Mesenchymal stem cell (in vitro differentiated cells and primary cell): ENCODE data around the gene NARF.

Source experiments
- DNase-seq: peaks from one replicate; pipeline ENCODE4 v3.0.0-alpha.2; 2013
- H2AFZ ChIP-seq: one replicate; pipeline ENCODE4 v1.6.1; 2013; ENCODE audit warnings: low read depth, mild to moderate bottlenecking, control low read depth, inconsistent platforms, low read length, moderate library complexity
- H2AK5ac ChIP-seq: 2 replicates; pipeline ENCODE4 v1.6.1; 2013; ENCODE audit warnings: low read length, moderate library complexity, mild to moderate bottlenecking, inconsistent platforms; ENCODE audit not compliant: severe bottlenecking
- H2BK120ac ChIP-seq: one replicate; pipeline ENCODE4 v1.6.1; 2013; ENCODE audit warnings: low read depth, mild to moderate bottlenecking, inconsistent platforms, low read length, moderate library complexity
- H2BK12ac ChIP-seq, 2 experiments: one replicate each; pipeline ENCODE4 v1.6.1; 2013; ENCODE audit warnings: inconsistent platforms in 2 of 2, low read length in 2 of 2, mild to moderate bottlenecking in 2 of 2, moderate library complexity in 2 of 2, control low read depth in 1 of 2
- H2BK15ac ChIP-seq: one replicate; pipeline ENCODE4 v1.6.1; 2013; ENCODE audit warnings: mild to moderate bottlenecking, low read depth, inconsistent platforms; ENCODE audit not compliant: poor library complexity, severe bottlenecking
- H2BK5ac ChIP-seq: 2 replicates; pipeline ENCODE4 v1.6.1; 2013; ENCODE audit warnings: low read depth, mild to moderate bottlenecking, low read length, control low read depth, inconsistent platforms; ENCODE audit not compliant: poor library complexity, severe bottlenecking
- H3K14ac ChIP-seq, 2 experiments: one replicate each; pipeline ENCODE4 v1.6.1; 2013; ENCODE audit warnings: inconsistent platforms in 2 of 2, low read length in 2 of 2, control low read depth in 1 of 2, mild to moderate bottlenecking in 1 of 2, moderate library complexity in 1 of 2
- H3K18ac ChIP-seq, 2 experiments: one replicate each; pipeline ENCODE4 v1.6.1; 2013; ENCODE audit warnings: inconsistent platforms in 2 of 2, low read length in 2 of 2, control low read depth in 1 of 2, low read depth in 1 of 2, mild to moderate bottlenecking in 1 of 2
- H3K23ac ChIP-seq, 2 experiments: one replicate each; pipeline ENCODE4 v1.6.1; 2013; ENCODE audit warnings: inconsistent platforms in 2 of 2, low read length in 2 of 2, mild to moderate bottlenecking in 2 of 2, moderate library complexity in 2 of 2, control low read depth in 1 of 2
- H3K27ac ChIP-seq: 2 replicates; pipeline ENCODE4 v1.5.1; 2013; ENCODE audit warnings: mild to moderate bottlenecking, moderate library complexity, low read length, control low read depth, inconsistent platforms; ENCODE audit not compliant: poor library complexity, severe bottlenecking
- H3K27me3 ChIP-seq, 2 experiments: 2 replicates each; pipeline versions ENCODE4 v1.6.1 to v1.7.0; 2013; ENCODE audit warnings: low read length in 2 of 2, mild to moderate bottlenecking in 2 of 2, moderate library complexity in 2 of 2, control low read depth in 1 of 2, inconsistent platforms in 1 of 2; ENCODE audit not compliant: control insufficient read depth in 1 of 2, insufficient read depth in 1 of 2
- H3K36me3 ChIP-seq, 2 experiments: 2 replicates each; pipeline versions ENCODE4 v1.6.1 to v1.7.0; 2013; ENCODE audit warnings: low read length in 2 of 2, control low read depth in 1 of 2, inconsistent platforms in 1 of 2, low read depth in 1 of 2, mild to moderate bottlenecking in 1 of 2; ENCODE audit not compliant: insufficient read depth in 2 of 2, control insufficient read depth in 1 of 2
- H3K4ac ChIP-seq, 2 experiments: one replicate each; pipeline ENCODE4 v1.6.1; 2013; ENCODE audit warnings: inconsistent platforms in 2 of 2, low read length in 2 of 2, mild to moderate bottlenecking in 2 of 2, moderate library complexity in 2 of 2, control low read depth in 1 of 2, low read depth in 1 of 2
- H3K4me1 ChIP-seq: 2 replicates; pipeline ENCODE4 v1.6.1; 2013; ENCODE audit warnings: low read depth, low read length, control low read depth; ENCODE audit not compliant: control insufficient read depth, insufficient read depth
- H3K4me2 ChIP-seq: 2 replicates; pipeline ENCODE4 v1.6.1; 2013; ENCODE audit warnings: low read length, mild to moderate bottlenecking, inconsistent platforms; ENCODE audit not compliant: poor library complexity, severe bottlenecking
- H3K4me3 ChIP-seq, 2 experiments: 2 replicates each; pipeline versions ENCODE4 v1.5.1 to v1.7.0; 2013; ENCODE audit warnings: low read length in 2 of 2, mild to moderate bottlenecking in 2 of 2, control low read depth in 1 of 2, low read depth in 1 of 2; ENCODE audit not compliant: insufficient read depth in 1 of 2
- H3K79me1 ChIP-seq: replicated peaks from 2 replicates; pipeline ENCODE4 v1.6.1; 2013; ENCODE audit warnings: mild to moderate bottlenecking, control low read depth, low read length, inconsistent platforms; ENCODE audit not compliant: poor library complexity, severe bottlenecking
- H3K9ac ChIP-seq: 2 replicates; pipeline ENCODE4 v1.7.0; 2013; ENCODE audit warnings: mild to moderate bottlenecking, low read length, moderate library complexity
- H3K9me3 ChIP-seq: 2 replicates; pipeline ENCODE4 v1.7.0; 2013; ENCODE audit warnings: mild to moderate bottlenecking, low read length; ENCODE audit not compliant: control insufficient read depth
- H4K8ac ChIP-seq: one replicate; pipeline ENCODE4 v1.6.1; 2013; ENCODE audit warnings: inconsistent platforms, mild to moderate bottlenecking, low read length, moderate library complexity
- H4K91ac ChIP-seq: one replicate; pipeline ENCODE4 v1.6.1; 2013; ENCODE audit warnings: mild to moderate bottlenecking, low read length, inconsistent platforms
- WGBS: methylation state at CpG from one replicate; pipeline ENCODE4 v1.1.7; 2013; ENCODE audit warnings: mixed read lengths; 5-methylcytosine and 5-hydroxymethylcytosine counted together

The NARF gene

DNA sequence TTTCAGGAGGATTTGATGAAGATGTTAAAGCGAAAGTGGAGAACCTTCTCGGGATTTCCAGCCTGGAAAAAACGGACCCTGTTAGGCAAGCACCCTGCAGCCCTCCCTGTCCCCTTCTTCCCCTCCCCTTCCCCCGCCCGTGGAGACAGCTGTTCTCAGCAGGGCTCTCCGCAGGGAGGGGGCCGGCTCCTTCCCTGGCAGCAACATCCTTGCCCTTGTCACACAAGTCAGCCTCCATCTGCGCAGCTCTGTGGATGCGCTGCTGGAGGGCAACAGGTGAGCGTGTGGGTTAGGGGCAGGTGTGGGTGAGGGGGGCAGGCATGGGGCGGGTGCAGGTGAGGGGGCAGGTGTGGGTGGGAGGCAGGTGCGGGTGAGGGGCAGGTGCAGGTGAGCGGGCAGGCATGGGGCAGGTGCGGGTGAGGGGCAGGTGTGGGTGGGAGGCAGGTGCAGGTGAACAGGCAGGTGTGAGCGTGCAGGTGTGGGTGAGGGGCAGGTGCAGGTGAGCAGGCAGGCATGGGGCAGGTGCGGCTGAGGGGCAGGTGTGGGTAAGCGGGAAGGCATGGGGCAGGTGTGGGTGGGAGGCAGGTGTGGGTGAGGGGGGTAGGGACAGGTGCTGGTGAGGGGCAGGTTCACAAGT is 17.4 kb upstream of the NARF start:
- no peaks in the 10 kb centered on the region for H3K9me3 ChIP-seq
- 81% methylated on average over 15 of the region's 17 CpGs for WGBS

DNA sequence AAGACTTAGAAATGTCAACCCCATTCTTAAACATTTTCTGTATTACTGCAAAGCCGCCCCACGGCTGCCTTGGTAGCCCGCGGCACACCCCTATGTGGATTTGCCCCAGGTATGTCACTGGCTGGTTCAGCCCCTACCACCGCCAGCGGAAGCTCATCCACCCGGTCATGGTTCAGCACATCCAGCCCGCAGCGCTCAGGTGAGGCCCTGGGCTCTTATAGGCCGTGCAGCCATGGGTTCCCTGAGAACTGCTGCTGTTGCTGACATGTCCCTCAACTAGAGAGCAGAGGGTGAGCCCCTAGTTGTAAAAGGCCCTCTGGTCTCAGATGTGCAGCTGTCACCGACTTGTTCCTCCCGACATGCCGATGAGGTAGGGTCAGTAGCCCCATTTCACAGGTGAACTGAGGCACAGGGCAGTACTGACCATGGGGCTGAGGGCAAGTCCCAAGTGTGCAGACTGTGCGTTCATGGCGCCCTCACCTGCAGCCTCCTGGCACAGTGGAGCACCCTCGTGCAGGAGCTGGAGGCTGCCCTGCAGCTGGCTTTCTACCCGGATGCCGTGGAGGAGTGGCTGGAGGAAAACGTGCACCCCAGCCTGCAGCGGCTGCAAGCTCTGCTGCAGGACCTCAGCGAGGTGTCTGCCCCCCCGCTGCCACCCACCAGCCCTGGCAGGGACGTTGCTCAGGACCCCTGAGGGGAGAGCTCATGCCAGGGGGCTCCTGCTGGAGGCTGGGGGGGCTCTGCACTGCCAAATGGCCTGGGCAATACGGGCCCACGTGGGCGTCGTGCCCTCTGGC is 16.7 kb upstream of the NARF start:
- Histone ChIP-seq H2BK15ac (no peak overlapping the region), H2BK12ac (no peak overlapping the region), H3K79me1 (peaks cover 18% of the 10 kb centered on the region), H4K91ac (no peak overlapping the region), H3K4me1 (peaks cover 27% of the 10 kb centered on the region), H3K9me3 (no peaks in the 10 kb centered on the region), H3K4me3 (no peak overlapping the region), H3K4me2 (no peak overlapping the region), H4K8ac (no peak overlapping the region), H3K9ac (no peak overlapping the region), H2BK5ac (no peak overlapping the region), H2AFZ (no peak overlapping the region), H3K4ac (no peak overlapping the region), H2BK120ac (no peak overlapping the region), H2AK5ac (no peak overlapping the region), H3K27ac (no peak overlapping the region), H3K27me3 (no peaks in the 10 kb centered on the region), H3K14ac (no peak overlapping the region), H3K18ac (no peak overlapping the region), H3K36me3 (peaks cover 38 to 85% of the 10 kb centered on the region in 2 experiments), H3K23ac (no peak overlapping the region)
- DNase-seq, result no peak
- WGBS, result 92% methylated on average over 27 of the region's 27 CpGs

More for the DNA sequence above, 17.4 kb upstream of the NARF start:
- Histone ChIP-seq H2BK120ac (no peak overlapping the region), H2AK5ac (no peak overlapping the region), H2BK15ac (no peak overlapping the region), H3K4me3 (no peak overlapping the region), H3K4me2 (no peak overlapping the region), H2AFZ (no peak overlapping the region), H3K14ac (no peak overlapping the region), H3K9ac (no peak overlapping the region), H3K27ac (no peak overlapping the region), H3K36me3 (peaks cover 38 to 85% of the 10 kb centered on the region in 2 experiments), H2BK12ac (no peak overlapping the region), H4K91ac (no peak overlapping the region), H3K4ac (no peak overlapping the region), H2BK5ac (no peak overlapping the region), H4K8ac (no peak overlapping the region), H3K23ac (no peak overlapping the region), H3K18ac (no peak overlapping the region), H3K79me1 (peaks cover 11% of the 10 kb centered on the region), H3K4me1 (peaks cover 32% of the 10 kb centered on the region), H3K27me3 (no peaks in the 10 kb centered on the region)
- peak; percentile 11 for DNase-seq

DNA sequence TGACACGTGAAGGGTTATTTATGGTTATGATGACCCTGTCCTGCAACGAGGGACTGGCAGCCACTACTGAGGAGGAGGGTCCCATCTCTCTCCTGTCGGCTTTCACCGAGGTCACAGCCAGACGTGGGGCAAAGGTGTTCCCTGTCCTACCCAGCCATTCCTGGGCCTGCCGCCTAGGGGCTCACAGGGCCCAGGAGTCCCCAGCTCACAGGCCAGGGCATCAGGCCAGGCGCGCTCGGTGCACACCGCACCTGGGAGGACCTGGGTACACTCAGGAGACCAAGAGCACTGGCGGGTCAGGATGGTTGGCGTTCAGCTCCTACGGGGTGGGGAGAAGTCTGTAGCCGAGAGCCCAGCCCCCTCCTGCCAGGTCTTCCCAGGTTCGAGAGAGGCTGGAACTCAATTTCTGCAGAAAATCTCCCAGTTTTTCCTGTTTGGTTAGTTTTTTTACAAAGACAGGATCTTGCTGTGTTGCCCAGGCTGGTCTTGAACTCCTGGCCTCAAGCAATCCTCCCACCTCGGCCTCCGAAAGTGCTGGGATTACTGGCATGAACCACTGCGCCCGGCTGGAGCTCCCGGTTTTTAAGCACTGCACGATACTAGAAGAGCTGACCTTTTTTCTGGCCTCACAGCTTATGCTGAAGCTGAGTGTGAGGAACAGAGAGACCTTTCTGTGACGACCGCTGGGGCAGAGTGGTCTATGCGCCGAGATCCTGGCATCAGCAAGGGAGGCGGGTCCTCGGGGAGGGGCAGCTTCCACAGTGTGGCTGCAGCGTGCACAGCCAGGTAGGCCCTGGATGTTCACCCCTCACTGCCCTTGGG is 15.7 kb upstream of the NARF start:
- Histone ChIP-seq H4K91ac (no peak overlapping the region), H3K4me3 (no peak overlapping the region), H3K23ac (no peak overlapping the region), H3K79me1 (peaks cover 20% of the 10 kb centered on the region), H2BK15ac (no peak overlapping the region), H3K4me1 (peaks cover 27% of the 10 kb centered on the region), H4K8ac (no peak overlapping the region), H2BK12ac (no peak overlapping the region), H3K18ac (no peak overlapping the region), H3K9ac (no peak overlapping the region), H3K9me3 (no peaks in the 10 kb centered on the region), H2AFZ (no peak overlapping the region), H2BK5ac (no peak overlapping the region), H2BK120ac (no peak overlapping the region), H2AK5ac (no peak overlapping the region), H3K4me2 (no peak overlapping the region), H3K4ac (no peak overlapping the region), H3K27me3 (no peaks in the 10 kb centered on the region), H3K36me3 (peaks cover 38 to 85% of the 10 kb centered on the region in 2 experiments), H3K14ac (no peak overlapping the region), H3K27ac (no peak overlapping the region)
- WGBS, result 95% methylated on average over 28 of the region's 28 CpGs
- no peak for DNase-seq
